Measurements from ENCODE around the gene PIK3R1.

PIK3R1 gene

DNA sequence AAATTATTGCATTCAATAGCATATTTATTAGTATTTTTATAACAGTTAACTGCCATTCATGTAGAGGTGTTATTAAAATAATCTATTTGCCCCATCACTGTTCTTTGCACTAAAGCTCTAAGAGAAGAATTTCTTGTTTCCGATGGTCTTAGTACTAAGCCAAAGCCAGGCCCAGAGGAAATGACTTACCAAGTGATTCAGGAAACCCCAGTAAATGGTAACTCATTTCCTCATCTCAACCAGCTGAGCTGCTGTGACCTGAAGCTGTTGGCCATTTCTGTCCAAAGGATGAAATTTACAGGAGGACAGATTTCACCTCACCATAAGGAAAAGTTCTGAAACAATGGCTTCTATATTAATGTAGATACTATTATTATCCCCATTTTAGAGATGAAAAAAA, 117.0 kb downstream of the PIK3R1 start:
- DNase-seq, result peak; percentile 72

DNA sequence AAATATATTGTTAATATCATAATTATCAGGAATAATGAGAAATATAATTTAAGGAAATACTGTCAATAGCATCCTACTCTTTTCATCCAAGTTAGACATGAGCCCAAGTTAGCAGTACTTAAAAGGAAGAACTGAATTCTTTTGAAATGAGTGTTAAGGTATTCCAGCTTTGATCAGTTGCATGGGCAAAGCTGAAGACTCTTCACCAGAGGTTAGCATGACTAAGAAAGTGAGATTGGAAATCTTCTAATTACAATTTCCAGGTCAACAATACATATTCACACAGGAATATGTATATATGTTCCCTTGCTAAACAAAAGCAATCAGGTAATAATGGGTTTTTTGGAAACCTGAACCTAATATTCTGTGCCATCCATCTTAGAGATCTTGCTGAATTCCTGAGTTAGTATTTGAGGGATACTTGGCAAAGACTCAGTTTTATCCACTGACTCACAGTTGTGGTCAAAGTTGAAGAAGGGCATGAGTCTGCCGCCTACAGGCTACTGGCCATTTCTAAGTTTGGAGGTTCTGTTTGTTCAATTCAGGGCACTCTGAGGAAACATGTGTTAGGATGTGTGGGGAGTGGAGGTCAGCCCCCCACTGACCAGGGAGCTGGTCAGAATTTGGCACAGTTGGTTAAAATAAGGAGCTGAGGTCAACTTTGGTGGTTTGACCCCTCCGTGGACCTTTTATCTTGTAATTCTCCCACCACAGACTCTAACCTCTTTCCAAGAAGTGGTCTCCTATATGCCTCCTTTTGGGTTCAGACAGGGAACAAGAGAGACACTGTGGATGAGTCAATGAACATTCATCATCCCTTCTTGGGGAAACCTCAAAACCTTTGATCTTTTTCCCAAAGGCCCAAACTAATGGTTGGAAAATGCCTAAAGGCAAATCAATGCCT, 118.3 kb downstream of the PIK3R1 start:
- peak; percentile 99 for DNase-seq

DNA sequence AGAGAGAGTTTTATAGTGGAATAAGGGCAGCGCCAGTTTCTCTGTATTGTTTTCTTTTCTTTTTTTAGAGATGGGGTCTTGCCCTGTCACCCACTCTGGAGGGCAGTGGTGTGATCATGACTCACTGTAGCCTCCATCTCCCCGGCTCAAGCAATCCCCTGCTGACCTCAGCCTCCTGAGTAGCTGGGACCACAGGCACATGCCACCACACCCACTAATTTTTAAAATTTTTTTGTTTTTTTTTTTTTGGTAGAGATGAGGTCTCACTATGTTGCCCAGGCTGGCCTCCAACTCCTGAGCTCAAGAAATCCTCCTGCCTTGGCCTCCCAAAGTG, 119.0 kb downstream of the PIK3R1 start:
- DNase-seq, result peak; percentile 80

DNA sequence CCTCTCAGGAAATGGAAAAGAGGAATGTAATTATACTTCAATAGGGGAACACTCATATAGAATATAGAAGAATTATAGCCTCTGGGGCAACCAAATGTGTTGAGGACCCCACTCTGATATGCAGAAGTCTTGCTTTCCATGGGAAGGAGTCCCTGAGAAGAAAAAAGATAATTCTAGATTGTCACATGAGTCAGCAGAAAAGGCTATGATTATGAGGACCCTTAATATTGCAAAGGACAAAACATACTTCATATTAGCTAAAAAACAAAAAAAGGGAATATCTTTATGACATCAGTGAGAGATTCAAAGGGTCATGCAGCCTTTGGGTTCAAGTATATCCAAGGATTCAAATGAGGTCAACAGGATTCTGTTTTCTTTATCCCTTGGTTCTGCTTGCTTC, 119.5 kb downstream of the PIK3R1 start:
- no peak for DNase-seq

DNA sequence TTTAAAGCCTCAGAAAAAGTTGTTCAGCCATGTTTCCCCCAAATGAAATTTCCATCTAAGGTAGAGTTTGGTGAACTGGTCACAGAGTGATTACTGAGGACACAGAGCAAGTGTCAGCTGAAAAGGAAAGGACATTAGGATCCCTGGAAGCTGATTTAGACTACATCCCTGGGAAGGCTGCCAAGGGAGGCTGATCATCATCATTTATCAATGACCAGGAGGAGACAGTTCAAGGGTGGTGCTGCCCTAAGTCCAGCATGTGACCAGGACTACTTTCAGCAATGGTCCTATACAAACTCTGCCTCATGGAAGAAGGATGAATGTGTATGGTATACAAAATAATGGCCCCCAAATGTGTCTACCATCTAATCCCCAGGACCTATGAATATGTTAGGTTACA, 120.6 kb downstream of the PIK3R1 start:
- no peak for DNase-seq

DNA sequence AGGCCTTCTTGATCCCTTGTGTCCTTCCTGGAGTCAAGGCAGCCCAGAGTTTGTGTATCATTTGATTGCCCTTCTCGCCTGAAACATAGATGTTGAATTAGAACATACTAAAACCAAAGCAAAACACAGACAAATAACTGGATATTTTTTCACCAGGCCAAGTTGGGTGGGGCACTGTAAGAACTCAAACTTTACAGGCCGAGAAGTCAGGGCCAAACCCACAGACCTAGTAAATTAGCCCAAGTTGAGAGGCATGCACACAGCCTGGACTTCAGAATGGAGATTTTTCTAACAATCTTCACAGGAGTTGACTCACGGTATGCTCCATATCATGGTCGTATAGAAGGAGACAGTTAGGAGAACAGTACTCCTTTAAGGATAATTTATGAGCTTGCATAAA, 121.7 kb downstream of the PIK3R1 start:
- DNase-seq, result no peak

DNA sequence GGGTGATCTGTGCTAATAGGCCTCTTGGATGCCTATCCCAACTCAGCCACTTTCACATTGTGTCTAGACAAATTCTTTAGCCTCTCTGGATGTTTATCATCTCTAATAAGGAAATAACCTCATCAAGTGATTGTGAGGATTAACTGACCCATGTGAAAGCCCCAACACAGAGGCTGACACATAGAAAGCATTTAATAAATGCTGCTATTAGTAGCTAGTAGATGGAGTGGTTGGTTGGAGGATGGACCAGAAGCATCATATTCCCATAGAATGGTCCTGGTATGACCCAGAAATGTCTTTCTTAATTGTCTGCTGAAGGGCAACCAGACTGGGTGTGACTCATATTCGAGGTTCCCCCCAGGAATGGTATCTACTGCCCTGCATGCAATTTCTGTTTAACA, 124.4 kb downstream of the PIK3R1 start:
- DNase-seq, result no peak

DNA sequence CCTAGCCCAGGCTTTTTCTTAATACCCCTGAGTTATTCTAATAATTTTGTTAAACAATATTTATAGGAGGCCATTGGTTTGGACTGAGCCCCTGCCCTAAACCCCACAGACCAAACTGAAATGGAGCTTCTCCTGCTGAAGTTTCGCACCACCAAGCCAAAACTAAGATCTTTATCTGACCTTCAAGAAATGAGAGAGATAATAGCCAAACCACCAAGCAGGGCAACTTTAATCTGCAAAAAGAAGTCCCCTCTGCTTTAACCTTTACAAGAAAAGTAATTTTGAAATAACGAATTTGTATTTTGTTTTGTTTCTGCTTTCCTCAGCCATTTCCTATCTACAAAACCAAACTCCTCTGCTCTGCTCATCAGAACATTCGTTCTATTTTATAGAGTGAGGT, 125.5 kb downstream of the PIK3R1 start:
- no peak for DNase-seq

DNA sequence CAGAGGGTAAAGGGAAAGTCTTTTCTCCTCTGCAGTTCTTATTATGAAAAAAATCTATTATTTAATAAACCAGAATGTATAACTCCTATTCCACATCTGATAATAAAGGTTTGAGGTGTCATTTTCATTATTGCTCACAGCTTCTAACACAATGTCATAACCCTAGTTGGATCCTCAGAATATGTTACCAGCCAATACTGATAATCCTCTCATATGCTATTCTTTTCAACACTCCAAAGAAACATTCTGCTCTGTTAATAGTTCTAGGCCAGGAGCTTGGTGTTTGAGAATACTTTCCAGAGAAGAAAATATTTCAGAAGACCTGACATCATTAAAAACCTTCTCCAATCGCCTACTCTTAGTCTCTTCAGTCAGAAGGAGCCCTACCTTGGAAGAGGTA, 127.1 kb downstream of the PIK3R1 start:
- no peak for DNase-seq

DNA sequence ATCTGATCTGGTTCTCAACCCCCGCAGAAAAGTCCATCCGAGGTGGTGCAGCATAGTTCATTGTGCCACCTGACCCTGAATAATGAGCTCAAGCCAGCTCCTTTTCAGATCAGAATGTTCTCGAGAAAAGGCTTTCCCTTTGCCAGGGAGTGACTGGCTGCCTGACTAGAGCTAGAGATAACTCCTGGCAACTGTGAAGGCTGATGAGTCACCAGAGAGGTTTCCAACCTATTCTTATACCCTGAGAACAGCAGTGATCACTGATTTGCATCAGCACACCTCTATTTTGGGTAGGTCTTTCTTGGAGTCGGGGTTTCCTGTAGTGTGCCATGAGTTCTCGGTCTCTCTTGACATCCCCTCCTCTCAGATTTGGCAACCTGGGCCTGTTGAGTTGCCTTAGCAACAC, 127.9 kb downstream of the PIK3R1 start:
- no peak for DNase-seq

DNA sequence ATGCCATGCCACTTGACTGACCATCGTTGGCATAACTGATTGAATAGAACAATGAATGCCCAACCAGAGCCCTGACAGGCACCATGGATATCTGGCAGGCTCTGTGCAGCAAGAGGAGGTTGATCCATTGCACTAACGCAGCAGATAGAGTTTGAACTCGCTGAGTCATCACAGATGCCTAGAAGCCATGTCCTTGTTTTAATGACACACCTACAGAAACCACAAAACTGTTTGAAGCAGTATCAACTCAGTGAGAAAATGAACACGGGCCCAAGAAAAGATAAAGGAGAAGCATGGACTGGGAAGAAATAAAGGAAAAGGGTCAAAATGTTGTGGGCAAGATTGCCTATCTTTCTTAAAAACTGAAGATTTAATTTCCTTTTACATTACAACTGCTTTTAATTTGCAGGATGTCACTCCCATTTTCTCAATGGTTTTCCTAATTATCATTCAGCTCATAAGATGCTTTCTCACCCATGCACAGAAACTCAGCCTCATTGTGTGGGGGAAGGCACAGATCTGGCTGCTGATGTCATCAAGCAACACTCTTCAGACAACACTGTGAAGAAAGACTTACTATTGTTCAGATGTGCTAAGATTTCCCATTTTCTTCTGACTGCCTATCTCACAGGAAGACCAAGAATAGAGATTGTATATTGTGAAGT, 129.0 kb downstream of the PIK3R1 start:
- no peak for DNase-seq

DNA sequence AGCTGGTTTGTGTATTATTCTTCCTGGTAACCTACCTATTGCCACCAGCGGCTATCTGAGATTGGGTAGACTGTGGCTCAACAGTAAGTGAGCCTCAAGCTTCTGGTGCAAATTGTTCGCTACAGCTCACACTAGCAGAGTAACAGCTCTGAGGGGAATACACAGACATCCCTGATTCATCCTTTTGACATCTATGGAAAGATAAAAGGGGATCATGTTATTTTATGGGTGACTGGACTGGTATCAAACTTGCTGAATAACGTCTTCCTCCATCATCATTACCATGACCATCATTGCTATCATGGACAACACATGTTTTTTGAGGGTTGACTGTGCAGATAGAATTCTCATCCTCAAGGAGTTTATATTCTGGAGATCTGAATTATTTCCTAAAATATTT, 129.6 kb downstream of the PIK3R1 start:
- DNase-seq, result no peak

DNA sequence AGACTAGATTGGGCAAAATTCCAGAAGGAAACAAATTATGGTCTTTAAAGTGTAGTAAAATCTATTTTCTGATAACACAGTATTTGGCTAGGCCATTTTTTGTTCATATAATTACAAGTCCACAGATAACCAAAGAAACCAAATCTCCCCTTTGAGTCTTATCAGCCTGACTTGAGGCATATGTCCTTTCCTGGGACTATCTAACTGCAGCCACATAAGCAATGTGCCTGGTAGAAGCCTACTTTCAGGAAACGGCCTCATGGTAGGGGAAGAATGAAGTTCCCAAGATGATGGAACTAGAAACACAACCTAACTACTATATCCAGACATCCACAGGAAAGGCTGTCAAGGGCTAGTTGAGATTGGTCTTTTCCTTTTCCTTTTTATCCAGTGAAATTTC, 130.0 kb downstream of the PIK3R1 start:
- DNase-seq, result no peak

DNA sequence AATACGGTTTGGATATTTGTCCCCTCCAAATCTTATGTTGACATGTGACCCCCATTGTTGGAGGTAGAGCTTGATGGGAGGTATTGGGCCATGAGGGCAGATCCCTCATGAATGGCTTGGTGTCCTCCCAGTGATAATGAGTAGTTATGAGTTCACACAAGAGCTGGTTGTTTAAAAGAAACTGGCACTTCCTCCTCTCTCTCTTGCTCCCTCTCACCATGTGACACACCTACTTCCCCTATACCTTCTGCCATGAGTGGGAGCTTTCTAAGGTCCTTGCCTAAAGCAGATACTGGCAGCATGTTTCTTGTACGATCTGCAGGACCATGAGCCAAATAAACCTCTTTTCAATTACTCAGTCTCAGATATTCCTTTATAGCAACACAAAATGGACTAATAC, 132.0 kb downstream of the PIK3R1 start:
- DNase-seq, result peak; percentile 75

DNA sequence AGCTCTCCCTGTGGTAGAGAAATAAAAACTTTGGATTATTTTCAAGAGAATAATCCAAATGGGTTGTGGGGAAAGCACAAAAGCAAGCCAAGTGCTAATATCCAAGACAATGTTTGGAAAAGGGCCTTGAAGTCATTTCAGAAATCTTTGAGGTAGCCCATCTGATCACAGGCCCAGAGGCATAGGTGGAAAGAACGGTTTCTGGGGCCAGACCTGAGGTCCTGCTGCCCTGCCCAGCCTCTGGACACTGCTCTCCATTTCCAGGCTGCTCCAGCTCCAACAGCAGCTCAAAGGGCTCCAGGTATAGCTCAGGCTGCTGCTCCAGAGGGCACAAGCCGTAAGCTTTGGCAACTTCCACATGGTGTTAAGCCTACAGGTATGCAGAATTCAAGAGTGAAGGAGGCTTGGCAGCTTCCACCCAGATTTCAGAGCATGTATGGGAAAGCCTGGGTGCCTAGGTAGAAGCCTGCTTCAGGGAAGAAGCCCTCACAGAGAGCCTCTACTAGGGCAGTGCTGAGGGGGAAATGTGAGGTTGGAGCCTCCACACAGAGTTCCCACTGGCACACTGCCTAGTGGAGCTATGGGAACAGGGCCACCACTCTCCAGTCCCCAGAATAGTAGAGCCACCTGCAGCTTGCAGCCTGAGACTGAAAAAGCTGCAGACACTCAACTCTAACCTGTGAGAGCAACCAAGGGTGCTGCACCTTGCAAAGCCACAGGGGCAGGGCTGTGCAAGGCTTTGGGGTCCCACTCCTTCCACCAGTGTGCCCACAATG, 133.1 kb downstream of the PIK3R1 start:
- DNase-seq, result no peak

DNA sequence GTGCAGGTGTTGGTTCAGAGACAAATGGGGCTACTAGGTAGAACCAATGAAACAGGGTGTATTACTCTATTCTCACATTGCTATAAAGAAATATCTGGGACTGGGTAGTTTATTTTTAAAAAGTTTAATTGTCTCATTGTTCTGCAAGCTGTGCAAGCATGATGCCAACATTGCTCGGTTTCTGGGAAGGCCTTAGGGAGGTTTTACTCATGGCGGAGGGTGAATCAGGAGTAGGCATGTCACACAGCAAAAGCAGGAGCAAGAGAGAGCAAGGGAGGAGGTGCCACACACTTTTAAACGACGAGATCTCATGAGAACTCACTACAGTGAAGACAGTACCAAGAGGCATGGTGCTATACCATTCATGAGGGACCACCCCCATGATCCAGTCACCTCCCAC, 134.6 kb downstream of the PIK3R1 start:
- no peak for DNase-seq

Data from MV-4-11 (cell line).